NCI-H1092 treated with DMSO at 0.1 percent for 48 hours (cell line): ENCODE measurements around the gene ASIC2.

ENCODE experiments used
- DNase-seq: peaks from one replicate; lab custom pipeline; 2025; lab: John Stamatoyannopoulos, UW

Gene ASIC2

GRCh38 chr17:33071656-33072055 is 221.4 kb downstream of the ASIC2 start:
- DNase-seq: no peak

DNA sequence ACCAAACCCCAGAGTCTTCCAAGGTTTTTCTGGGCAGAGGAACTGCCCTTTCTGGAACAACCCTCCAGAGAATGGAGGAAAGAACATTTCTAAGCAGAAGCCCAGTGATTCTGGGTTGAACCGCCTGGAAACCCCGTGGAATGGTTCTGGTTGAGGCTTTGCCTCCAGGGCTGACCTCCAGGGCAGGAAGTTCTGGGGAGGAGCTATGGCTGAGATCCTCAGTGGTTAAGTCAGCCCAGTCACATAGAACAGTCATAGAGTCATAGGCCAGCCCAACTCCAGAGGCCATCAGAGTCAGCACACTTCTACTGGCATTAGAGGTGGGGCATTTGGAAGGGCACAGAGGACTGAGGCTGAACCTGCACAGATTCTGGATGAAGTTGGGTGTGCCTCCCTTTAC is 235.5 kb downstream of the ASIC2 start:
- DNase-seq: no peak

GRCh38 chr17:33056399-33057146 is 236.5 kb downstream of the ASIC2 start:
- no peak for DNase-seq

- DNase-seq: no peak
Observed at GRCh38 chr17:33055746-33056145, 237.3 kb downstream of the ASIC2 start.

GRCh38 chr17:33055171-33055611 is 237.9 kb downstream of the ASIC2 start:
- DNase-seq: no peak

DNA sequence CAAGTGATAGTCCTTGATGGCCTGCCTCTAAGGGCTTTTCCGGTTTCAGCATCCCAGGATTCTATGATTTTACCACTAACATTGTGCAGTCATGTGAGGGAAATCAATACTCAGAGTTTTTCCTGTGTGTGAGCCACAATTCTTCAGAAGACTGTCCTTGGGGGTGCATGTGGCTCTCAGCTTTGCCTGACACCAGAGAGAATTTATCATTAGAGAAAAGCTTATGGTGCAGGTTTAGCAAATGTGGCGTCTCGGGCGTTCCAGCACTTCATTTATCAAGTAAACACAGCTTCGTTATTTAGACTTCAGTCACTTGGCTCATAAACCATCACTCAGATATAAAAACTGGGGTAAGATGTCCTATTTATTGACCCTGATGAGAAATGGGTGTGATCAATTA is 238.7 kb downstream of the ASIC2 start:
- no peak for DNase-seq

- no peak for DNase-seq
Observed at GRCh38 chr17:33053676-33054075, 239.4 kb downstream of the ASIC2 start.

- DNase-seq: no peak
Observed at GRCh38 chr17:33052856-33053255, 240.2 kb downstream of the ASIC2 start.

GRCh38 chr17:33050611-33051140 is 242.4 kb downstream of the ASIC2 start:
- no peak for DNase-seq

DNA sequence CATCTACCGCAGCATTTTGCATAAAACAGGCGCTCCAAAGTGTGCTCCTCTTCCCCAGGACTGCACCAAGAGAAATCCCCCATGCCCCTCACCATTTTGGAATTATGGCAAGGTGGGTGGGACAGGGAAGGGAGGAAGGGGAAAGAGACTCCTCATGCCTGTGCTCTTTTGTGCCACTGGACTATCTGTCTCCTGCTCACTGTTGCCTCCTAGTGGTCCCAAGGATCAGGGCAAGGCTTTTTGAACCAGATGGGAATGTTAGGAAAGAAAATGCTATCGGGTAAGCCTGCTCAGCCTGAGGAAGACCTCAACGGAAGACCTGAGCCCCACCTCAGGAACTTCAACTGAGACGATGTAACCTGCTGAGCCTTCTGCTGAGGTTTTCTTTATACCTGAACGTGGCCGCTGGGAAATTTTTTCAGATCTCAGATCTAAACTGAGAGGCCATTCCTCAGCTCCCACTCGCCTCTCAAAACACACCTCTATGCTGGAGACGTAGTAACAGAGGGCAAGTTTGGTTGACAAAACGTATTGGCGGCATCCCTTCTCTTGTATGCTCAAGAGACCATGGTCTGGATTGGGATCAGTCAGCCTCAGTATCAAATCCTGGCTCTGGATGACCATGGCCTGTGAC is 243.2 kb downstream of the ASIC2 start:
- DNase-seq: peak; percentile 22

- DNase-seq: no peak
Observed at GRCh38 chr17:33046361-33047255, 246.5 kb downstream of the ASIC2 start.

GRCh38 chr17:33045216-33045615 is 247.9 kb downstream of the ASIC2 start:
- no peak for DNase-seq

GRCh38 chr17:33044771-33045170 is 248.3 kb downstream of the ASIC2 start:
- DNase-seq: no peak

GRCh38 chr17:33040461-33040860 is 252.6 kb downstream of the ASIC2 start:
- DNase-seq: no peak

DNA sequence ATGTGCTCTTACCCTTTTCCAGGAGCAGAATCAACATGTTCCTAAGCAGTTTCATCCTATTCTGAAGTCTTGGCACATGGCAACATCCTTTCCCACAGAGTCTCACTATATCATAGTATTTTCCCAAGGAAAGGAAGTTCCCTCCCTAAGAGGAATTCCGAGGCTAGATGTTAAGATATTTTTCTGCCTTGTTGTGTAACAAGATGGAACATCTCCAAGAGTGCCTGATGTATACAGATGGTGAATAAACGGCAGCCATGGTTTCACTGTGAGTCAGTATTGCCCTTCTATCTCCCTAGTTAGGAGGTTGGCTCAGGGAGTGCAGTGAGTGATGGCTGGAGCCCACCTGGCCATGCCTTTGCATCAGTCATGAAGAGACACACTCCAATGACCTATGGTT is 253.2 kb downstream of the ASIC2 start:
- no peak for DNase-seq

DNA sequence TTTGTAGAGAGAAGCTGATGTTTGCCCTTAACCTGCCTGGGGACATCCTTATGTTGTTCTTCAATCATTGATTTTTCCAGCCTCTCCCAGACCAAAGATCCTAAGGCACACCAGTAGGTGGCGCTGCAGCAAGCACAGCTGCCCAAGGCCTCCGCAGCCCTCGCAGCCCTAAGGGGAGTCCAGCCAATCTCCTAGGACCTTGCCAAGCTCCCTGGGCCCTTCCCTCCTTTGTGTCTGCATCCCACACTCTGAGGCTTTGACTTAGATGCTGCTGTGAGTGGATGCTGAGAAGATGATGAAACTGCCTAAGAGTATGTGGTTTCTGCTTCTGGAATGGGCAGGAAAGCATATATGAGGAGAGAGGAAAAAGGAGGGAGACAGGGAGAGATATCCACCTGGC is 254.4 kb downstream of the ASIC2 start:
- DNase-seq: peak; percentile 52

DNA sequence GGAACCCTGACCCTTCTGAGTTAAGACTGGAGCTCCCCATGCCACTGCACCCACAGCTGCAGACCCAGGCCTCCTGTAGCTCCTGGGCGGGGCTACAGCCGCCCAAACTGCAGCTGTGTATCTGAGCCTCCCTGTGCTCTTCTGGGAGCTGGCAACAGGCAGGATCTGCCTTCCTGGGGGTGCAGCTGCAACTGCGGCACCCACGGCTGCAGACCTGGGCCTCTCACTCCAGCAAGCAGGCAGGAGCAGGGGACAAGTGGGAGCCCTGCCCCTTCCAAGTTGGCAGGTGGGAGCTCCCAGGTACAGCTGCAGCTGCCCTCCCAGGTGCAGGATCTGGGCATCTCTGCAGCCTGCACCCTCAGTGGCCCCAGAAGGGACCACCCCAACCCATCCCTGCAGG is 259.9 kb downstream of the ASIC2 start:
- DNase-seq: no peak

DNA sequence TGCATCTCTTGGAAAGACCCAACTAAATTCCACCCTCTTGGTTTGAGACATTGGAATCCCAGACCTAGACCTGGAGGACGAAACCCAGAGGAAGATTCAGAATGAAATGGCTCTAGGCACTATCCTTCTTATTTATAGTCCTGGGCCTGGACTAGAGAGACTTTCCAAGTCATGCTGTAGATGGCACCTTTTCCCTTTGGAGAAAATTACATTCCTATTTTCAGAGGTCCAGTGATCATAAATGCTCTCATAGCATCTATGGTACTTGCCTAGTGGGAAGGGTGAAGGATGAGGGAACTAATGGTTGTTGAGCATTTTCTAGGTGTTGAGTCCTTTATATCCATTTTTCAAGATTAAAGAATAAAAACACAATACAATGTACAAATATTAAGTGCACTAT is 264.3 kb downstream of the ASIC2 start:
- DNase-seq: peak; percentile 3

DNA sequence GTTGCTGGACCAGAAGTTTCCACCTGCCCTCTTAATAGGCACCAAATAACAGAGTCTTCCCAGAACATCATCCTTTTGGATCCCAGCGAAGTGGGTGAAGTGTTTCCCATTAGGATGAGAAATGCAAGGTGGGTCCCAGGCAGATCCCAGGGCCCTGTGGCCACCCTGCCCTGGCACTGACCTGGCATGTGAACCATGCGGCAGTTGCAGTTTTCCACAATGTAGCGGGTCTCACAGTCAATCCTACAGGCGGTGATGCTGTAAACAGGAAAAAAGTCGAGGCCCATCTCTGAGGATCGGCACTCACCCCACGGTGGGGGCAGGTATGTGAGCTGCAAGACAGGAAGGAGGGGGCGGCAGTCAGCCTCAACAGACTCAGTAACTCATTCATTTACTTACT is 265.0 kb downstream of the ASIC2 start:
- no peak for DNase-seq

GRCh38 chr17:33024688-33025486 is 268.2 kb downstream of the ASIC2 start:
- DNase-seq: no peak

DNA sequence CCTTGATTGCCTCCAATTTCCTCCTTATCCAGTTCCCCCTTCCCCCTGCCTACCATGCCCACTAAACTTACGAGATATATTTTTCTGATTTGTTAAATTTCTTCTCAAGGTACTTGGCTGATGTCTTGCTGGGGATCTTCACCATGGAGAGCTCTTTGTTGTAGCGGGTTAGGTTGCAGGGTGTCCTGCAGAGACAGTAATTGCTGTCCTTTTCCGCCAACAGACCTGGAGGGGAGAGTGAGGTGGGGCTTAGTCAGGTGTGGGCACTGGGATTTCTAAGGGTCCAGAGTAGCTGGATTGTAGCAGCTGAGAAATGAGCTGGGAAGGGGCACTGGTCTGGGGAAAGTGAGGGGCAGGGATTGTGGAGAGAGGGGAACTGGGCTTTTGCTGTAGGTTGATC is 269.3 kb downstream of the ASIC2 start:
- DNase-seq: no peak
